ENCODE measurements around the gene SLC18A3. TPM values are rescaled to one million over a fixed set of nuclear protein-coding genes. Genes with fewer than 3 reads are reported as not detected.

Gene SLC18A3
- total RNA-seq, 1 experiment from 2014 or later = 0.13 TPM

DNA sequence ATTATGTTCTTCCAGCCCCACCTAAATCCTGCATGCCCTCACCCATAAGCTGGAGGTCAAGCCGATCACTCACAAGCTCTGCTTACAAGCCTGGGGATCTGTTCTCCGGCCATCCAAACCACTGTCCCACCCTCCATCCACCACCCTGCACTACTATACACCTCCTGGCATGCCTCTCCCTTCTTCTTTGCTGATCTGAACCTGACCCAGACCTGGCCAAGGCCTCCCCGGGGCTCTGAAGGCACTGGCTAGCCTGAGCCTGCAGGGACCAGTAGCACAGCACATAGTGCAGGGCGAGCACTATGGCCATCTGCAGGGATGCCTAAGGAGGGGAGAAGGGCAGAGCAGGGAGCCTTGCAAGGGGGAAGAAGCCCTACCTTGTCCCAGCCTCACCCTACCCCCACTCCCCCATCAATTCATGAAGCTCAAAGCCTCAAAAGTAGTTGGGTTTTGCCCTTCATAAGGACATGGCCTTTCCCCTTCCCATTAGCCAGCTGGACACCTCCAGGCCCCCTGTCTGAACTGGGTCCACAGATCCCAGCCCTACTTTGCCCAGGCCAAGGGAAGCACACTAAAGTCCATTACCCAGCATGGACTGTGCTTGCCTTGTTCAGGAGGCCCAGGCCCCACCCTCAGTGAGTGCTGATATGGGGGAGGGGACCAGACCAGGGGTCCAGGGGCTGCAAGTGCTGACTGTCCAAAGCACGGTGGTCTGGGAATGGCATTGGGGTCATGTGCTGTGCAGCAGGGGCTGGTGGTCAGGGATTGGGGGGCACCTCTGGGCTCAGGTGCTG lies 33.3 kb downstream of the SLC18A3 start (continued):
- no peak for TF ChIP-seq MYBL2 (CRISPR knock-in tag; IDR thresholded peaks at IDR 0.05)
- no peak for TF ChIP-seq ZNF263 (CRISPR knock-in tag; IDR thresholded peaks at IDR 0.05; ENCODE audit: low read depth)

DNA sequence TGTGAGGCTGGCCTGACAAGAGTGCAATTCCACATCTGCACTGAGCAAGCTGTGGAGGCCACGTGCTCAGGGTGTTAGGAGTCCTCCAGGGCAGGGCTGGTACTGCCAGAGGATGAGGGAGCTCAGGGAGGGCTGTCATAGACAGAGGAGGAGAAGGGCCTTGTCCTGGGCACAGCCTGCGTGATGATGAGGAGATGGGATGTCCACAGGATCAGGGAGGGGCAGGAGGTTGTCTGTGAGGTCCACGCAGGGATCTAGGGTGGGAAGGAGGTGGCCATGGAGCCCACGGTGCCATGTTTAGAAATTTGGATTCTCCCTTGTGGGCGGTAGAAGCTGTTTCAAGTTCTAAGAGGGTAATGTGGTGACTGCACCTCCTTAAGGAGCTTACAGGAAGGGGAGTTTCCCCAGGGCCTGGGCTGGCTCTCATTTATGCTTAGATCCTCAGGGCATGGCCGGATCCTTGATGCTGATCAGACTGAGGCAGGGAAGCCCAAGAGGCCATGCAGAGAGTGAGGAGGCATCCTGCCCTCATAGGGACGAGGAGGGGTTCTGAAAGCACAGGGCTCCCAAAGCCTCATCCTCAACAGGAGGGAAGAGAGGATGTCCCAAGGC lies 34.0 kb downstream of the SLC18A3 start:
- peak; percentile 2 for DNase-seq (ENCODE audit: low spot score)
- Mint-ChIP-seq H3K4me3 (no peak overlapping the region), H3K9me3 (no peaks in the 10 kb centered on the region), H3K4me1 (peaks cover 4% of the 10 kb centered on the region), H3K36me3 (no peaks in the 10 kb centered on the region), H3K27me3 (ENCODE audit: low read depth) (peaks cover 13% of the 10 kb centered on the region), H3K27ac (0 out of 2 replicates have a peak overlapping the region, but pooled peaks have one; percentile 29)
- no peak for ATAC-seq
- ChIA-PET POLR2A (no interaction called here), CTCF (interaction anchor here (1.0 kb wide), 1 partner anchor 100 kb away, joined by 3 read pairs; no protein-coding TSS in a partner anchor)
- TF ChIP-seq, protein P1, sequence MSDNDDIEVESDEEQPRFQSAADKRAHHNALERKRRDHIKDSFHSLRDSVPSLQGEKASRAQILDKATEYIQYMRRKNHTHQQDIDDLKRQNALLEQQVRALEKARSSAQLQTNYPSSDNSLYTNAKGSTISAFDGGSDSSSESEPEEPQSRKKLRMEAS (CRISPR knock-in tag; IDR thresholded peaks at IDR 0.05) = no peak
- TF ChIP-seq ZNF396 (CRISPR knock-in tag; IDR thresholded peaks at IDR 0.05; ENCODE audit: borderline replicate concordance) = no peak
- TF ChIP-seq, protein P2, sequence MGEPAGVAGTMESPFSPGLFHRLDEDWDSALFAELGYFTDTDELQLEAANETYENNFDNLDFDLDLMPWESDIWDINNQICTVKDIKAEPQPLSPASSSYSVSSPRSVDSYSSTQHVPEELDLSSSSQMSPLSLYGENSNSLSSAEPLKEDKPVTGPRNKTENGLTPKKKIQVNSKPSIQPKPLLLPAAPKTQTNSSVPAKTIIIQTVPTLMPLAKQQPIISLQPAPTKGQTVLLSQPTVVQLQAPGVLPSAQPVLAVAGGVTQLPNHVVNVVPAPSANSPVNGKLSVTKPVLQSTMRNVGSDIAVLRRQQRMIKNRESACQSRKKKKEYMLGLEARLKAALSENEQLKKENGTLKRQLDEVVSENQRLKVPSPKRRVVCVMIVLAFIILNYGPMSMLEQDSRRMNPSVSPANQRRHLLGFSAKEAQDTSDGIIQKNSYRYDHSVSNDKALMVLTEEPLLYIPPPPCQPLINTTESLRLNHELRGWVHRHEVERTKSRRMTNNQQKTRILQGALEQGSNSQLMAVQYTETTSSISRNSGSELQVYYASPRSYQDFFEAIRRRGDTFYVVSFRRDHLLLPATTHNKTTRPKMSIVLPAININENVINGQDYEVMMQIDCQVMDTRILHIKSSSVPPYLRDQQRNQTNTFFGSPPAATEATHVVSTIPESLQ (CRISPR knock-in tag; IDR thresholded peaks at IDR 0.05) = no peak
- TF ChIP-seq, protein P3, sequence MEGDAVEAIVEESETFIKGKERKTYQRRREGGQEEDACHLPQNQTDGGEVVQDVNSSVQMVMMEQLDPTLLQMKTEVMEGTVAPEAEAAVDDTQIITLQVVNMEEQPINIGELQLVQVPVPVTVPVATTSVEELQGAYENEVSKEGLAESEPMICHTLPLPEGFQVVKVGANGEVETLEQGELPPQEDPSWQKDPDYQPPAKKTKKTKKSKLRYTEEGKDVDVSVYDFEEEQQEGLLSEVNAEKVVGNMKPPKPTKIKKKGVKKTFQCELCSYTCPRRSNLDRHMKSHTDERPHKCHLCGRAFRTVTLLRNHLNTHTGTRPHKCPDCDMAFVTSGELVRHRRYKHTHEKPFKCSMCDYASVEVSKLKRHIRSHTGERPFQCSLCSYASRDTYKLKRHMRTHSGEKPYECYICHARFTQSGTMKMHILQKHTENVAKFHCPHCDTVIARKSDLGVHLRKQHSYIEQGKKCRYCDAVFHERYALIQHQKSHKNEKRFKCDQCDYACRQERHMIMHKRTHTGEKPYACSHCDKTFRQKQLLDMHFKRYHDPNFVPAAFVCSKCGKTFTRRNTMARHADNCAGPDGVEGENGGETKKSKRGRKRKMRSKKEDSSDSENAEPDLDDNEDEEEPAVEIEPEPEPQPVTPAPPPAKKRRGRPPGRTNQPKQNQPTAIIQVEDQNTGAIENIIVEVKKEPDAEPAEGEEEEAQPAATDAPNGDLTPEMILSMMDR (IDR thresholded peaks at IDR 0.05) = no peak
- no peak for TF ChIP-seq FOXP1 (CRISPR knock-in tag; IDR thresholded peaks at IDR 0.05; ENCODE audit: borderline replicate concordance)
- TF ChIP-seq, protein P4, sequence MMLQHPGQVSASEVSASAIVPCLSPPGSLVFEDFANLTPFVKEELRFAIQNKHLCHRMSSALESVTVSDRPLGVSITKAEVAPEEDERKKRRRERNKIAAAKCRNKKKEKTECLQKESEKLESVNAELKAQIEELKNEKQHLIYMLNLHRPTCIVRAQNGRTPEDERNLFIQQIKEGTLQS (CRISPR knock-in tag; conservative IDR thresholded peaks at IDR 0.05) = no peak
- TF ChIP-seq ZNF232 (CRISPR knock-in tag; IDR thresholded peaks at IDR 0.05) = no peak
- TF ChIP-seq CREM (CRISPR knock-in tag; IDR thresholded peaks at IDR 0.05) = no peak
- TF ChIP-seq ELF4 (CRISPR knock-in tag; IDR thresholded peaks at IDR 0.05; ENCODE audit: low read depth) = no peak
- no peak for TF ChIP-seq ZNF317 (CRISPR knock-in tag; IDR thresholded peaks at IDR 0.05; ENCODE audit: borderline replicate concordance, low read depth)
- no peak for TF ChIP-seq KAT7 (CRISPR knock-in tag; IDR thresholded peaks at IDR 0.05; ENCODE audit: borderline replicate concordance)
- no peak for TF ChIP-seq ZNF219 (CRISPR knock-in tag; IDR thresholded peaks at IDR 0.05; ENCODE audit: borderline replicate concordance)

DNA sequence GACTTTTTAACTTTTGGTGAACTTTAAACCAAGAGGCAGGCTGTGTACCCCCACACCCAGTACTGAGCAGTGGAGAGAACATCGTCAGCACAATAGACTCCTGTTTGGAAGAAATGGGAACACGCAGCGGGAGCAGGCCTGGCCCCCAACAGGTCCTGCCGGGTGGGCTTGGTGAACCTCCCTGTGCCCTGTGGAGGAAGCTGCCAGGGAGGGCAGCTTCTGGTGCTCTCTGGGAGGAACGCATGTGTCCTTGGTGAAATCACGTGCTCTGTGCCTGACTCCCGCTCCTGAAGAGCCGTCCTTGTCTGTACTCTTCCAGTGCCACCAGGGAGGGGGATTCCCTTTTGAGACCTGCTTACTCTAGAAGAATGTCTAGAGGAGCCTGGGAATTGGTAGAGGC lies 35.3 kb downstream of the SLC18A3 start:
- CTCF ChIA-PET = interaction anchor here (1.0 to 1.4 kb wide), 3 partner anchors 9 to 52 kb away, joined by 3 to 6 read pairs (median 3); no protein-coding TSS in a partner anchor
- Mint-ChIP-seq H3K4me3 (no peak overlapping the region), H3K27ac (no peak overlapping the region), H3K27me3 (ENCODE audit: low read depth) (peaks cover 18% of the 10 kb centered on the region), H3K36me3 (no peaks in the 10 kb centered on the region), H3K9me3 (no peaks in the 10 kb centered on the region), H3K4me1 (peaks cover 14% of the 10 kb centered on the region)
- ATAC-seq (no peak), DNase-seq (ENCODE audit: low spot score) (peak; percentile 1)
- POLR2A ChIA-PET = no interaction called here
- TF ChIP-seq FOXK1 (CRISPR knock-in tag; IDR thresholded peaks at IDR 0.05) (no peak), EMX1 (CRISPR knock-in tag; IDR thresholded peaks at IDR 0.05) (no peak), TEAD4 (CRISPR knock-in tag; IDR thresholded peaks at IDR 0.05) (no peak), CREB1 (CRISPR knock-in tag; IDR thresholded peaks at IDR 0.05) (no peak)
- TF ChIP-seq, protein P5, sequence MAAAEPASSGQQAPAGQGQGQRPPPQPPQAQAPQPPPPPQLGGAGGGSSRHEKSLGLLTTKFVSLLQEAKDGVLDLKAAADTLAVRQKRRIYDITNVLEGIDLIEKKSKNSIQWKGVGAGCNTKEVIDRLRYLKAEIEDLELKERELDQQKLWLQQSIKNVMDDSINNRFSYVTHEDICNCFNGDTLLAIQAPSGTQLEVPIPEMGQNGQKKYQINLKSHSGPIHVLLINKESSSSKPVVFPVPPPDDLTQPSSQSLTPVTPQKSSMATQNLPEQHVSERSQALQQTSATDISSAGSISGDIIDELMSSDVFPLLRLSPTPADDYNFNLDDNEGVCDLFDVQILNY (CRISPR knock-in tag; IDR thresholded peaks at IDR 0.05) = no peak
- TF ChIP-seq, protein P6, sequence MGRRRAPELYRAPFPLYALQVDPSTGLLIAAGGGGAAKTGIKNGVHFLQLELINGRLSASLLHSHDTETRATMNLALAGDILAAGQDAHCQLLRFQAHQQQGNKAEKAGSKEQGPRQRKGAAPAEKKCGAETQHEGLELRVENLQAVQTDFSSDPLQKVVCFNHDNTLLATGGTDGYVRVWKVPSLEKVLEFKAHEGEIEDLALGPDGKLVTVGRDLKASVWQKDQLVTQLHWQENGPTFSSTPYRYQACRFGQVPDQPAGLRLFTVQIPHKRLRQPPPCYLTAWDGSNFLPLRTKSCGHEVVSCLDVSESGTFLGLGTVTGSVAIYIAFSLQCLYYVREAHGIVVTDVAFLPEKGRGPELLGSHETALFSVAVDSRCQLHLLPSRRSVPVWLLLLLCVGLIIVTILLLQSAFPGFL (CRISPR knock-in tag; IDR thresholded peaks at IDR 0.05; ENCODE audit: borderline replicate concordance) = no peak
- TF ChIP-seq, protein P7, sequence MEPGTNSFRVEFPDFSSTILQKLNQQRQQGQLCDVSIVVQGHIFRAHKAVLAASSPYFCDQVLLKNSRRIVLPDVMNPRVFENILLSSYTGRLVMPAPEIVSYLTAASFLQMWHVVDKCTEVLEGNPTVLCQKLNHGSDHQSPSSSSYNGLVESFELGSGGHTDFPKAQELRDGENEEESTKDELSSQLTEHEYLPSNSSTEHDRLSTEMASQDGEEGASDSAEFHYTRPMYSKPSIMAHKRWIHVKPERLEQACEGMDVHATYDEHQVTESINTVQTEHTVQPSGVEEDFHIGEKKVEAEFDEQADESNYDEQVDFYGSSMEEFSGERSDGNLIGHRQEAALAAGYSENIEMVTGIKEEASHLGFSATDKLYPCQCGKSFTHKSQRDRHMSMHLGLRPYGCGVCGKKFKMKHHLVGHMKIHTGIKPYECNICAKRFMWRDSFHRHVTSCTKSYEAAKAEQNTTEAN (CRISPR knock-in tag; IDR thresholded peaks at IDR 0.05) = no peak
- TF ChIP-seq, protein P8, sequence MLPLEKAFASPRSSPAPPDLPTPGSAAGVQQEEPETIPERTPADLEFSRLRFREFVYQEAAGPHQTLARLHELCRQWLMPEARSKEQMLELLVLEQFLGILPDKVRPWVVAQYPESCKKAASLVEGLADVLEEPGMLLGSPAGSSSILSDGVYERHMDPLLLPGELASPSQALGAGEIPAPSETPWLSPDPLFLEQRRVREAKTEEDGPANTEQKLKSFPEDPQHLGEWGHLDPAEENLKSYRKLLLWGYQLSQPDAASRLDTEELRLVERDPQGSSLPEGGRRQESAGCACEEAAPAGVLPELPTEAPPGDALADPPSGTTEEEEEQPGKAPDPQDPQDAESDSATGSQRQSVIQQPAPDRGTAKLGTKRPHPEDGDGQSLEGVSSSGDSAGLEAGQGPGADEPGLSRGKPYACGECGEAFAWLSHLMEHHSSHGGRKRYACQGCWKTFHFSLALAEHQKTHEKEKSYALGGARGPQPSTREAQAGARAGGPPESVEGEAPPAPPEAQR (CRISPR knock-in tag; IDR thresholded peaks at IDR 0.05) = no peak

Data from WTC11 (cell line).